Measurements from ENCODE around the gene ASTN2.
A peak's percentile ranks its signal among the peaks of the same experiment; 100 is the strongest.

The ASTN2 gene

DNA sequence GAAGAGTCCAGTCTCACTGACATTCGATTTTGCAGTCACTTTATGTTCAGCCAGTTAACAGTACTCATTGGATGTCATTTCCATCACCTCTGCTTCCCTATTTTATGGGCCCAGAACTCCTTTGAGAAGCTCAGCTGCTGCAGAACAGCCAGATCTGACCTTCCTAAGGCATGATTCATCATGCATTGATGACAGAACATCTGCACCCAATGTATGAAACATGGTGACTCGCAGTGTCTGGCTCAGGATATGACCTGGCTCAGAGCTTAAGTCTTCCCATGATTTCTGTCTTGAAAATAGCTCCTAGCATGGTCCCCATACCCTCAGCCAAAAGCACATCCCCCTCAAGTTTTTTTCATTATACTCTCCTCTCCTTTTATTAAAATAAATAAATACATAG lies 820.3 kb downstream of the ASTN2 start:
- peak in 1 of 3 donors; percentile 1 for DNase-seq (ENCODE audit: low read depth in 2 of 3, low spot score in 1 of 3)

DNA sequence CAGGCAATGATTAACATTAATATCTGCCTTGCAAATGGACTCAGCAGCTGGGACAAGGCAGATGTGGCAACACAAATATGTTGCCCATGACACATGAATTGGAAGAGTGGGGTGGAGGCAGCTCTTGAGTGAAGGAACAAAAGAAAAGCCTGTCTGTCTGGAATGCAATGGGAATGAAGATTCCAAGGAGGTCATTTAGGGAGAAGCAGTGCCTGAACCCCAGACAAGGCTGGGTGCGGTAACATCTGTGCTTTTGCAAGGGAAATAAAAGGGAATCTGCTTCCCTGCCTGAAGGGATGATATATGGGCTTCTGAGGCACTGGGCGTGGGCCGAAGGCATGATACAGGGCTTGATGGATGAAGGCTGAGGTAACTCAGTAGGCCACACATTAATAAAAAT lies 821.9 kb downstream of the ASTN2 start:
- no peak for DNase-seq (ENCODE audit: low read depth in 2 of 3, low spot score in 1 of 3)

DNA sequence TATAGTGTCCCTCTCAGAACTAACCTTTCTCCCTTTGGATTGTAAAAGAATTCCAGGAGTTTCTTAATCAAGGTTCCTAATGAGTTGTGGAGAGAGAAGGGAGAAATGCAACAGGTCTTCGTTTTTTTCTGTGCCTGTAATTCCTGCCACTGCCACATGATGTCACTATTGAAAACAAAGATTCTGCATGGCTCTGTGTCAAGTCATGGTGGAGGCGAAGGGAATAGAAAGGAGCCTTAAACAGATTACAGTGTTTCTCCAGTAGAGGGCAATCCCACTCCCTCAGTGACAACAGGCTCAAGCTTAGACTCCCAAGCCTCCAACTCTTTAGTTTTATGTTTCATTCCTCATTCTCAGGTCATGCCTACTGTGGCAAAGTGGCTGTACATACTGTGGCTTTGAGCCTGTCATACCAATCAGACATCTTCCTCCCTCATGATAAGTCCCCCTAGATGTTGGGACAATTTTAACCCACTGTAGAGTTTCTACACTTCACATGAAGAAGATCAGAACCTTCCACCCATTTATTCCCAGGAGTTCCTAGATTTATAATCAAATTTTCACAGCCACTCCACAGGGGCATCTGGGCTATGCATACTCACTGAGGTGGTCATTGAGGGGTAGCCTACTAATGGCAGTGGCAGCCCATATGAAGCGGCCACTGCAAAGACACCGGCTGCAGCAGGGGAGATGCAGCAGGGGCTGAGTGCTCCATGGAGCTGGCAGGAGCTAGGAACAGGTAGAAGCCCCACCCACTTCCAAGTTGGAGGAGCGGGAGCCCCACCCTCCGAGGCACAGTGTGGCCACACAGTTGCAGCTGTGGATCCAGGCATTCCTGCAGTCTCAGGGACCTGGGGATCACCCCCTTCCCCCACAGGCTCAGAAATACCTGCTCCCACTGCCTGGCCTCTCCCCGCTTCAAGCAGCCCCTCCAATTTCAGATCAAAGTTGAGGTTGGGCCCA lies 825.2 kb downstream of the ASTN2 start:
- peak in 1 of 3 donors; percentile 31 for DNase-seq (ENCODE audit: low read depth in 2 of 3, low spot score in 1 of 3)

DNA sequence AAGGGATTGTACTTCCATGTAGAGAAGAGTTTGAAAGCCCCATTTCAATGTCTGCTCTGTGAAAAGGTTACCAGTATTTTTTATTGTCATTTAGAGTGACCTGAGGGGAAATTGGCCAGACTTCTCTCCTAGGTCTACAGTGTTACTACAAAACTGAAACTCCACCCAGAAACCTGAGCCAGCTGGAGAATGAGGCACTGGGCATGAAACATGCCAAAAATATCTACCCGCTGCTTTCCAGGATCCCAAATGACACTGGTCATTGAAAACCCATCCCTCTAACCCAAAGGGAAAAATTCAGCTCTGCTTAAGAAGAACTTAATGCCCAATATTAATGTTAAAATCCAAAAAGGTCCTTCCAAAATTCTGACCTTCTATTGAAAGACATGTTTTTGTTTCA lies 826.9 kb downstream of the ASTN2 start:
- no peak for DNase-seq (ENCODE audit: low read depth in 2 of 3, low spot score in 1 of 3)

DNA sequence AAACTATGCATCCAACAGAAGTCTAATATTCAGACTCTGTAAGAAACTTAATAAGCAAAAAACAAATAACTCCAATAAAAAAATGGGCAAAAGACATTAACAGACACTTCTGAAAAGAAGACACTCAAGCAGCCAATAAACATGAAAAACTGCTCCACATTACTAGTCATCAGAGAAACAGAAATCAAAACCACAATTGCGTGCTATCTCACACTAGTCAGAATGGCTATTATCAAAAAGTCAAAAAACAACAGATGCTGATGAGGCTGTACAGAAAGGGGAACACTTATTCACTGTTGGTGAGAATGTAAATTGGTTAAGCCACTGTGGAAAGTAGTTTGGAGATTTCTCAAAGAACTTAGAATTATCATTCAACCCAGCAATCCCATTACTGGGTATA lies 829.0 kb downstream of the ASTN2 start:
- DNase-seq (ENCODE audit: low read depth in 2 of 3, low spot score in 1 of 3) = no peak

DNA sequence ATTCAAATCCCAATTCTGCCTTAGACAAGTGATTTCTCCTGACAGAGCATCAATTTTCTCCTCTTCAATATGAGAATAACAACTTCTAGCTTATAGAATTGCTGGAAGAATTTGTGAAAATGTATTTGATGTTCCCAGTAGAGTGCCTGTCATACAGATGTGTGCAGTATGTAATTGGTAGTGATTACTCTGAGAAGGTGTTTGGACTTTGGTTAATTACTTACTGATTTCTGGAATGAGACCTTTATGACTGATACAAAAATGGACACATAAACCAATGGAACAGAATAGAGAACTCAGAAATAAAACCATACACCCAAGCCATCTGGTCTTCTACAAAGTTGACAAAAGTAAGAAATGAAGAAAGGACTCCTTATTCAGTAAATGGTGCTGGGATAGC lies 829.7 kb downstream of the ASTN2 start:
- DNase-seq (ENCODE audit: low read depth in 2 of 3, low spot score in 1 of 3) = no peak

DNA sequence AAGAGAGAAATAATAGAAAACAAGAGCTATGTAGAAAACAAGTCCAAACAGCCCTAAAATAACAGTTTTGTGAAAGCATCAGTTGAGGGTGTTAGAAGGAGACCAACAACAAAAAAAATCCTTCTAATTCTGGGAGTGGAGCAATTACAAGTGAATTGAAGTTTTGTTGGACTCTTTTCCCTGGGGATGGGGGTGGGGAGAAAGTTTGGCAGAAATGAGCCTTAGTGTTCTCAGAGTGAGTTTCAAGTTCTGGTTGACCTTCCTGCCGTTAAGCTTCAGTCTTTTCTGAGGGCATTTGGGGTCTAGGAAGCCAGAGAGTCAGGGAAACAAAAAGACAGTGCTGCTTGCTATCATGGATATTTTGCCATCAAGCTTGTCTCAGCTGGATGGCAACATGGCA lies 834.0 kb downstream of the ASTN2 start:
- no peak for DNase-seq (ENCODE audit: low read depth in 2 of 3, low spot score in 1 of 3)

DNA sequence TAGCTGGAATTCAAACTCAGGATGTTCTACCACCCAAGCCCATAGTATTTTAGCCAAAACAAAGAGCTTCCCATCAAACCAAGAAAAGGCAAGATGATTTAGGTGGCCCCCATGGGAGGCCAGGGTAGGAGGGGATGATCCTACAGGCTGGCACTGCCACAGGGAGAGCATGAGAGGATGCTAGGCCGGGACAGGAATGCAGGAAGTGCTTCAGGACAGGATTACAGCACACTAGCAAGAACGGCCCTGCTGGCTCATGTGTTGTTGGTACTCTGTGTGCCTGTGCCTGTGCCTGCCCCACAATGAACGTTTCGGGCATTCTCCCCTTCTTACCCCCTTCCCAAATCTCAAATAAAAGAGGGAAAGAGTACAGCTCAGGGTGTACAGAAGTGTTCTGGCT lies 838.5 kb downstream of the ASTN2 start:
- DNase-seq (ENCODE audit: low read depth in 2 of 3, low spot score in 1 of 3) = no peak

DNA sequence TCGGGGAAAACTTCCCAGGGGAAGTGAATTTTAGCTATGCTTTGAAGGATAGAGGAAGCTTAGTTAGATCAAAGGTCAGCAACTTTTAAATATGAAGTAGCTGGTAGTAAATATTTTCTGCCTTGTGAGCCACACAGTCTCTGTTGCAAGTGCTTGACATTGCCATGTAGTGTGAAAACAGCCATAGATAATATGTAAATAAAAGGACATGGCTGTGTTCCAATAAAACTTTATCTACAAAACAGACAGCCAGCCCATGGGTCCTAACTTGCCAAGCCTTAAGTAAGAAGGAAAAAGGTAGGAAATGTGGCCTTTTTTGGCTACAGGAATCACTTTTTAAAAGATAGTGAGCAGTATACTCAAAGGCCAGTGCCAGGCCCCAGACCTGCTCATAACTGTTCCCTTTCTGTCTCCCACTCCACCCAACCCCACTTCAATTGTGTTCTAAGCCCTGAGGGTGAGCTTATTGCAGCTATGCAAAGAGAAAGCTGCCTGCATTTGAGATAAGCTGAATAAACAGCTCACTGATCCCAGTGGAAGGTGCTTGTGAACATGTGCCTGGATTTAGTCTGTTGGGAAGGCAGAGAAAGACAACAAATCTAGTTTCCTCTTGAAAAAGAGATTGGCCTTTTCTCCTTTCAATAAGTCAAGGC lies 840.7 kb downstream of the ASTN2 start:
- no peak for DNase-seq (ENCODE audit: low read depth in 2 of 3, low spot score in 1 of 3)

DNA sequence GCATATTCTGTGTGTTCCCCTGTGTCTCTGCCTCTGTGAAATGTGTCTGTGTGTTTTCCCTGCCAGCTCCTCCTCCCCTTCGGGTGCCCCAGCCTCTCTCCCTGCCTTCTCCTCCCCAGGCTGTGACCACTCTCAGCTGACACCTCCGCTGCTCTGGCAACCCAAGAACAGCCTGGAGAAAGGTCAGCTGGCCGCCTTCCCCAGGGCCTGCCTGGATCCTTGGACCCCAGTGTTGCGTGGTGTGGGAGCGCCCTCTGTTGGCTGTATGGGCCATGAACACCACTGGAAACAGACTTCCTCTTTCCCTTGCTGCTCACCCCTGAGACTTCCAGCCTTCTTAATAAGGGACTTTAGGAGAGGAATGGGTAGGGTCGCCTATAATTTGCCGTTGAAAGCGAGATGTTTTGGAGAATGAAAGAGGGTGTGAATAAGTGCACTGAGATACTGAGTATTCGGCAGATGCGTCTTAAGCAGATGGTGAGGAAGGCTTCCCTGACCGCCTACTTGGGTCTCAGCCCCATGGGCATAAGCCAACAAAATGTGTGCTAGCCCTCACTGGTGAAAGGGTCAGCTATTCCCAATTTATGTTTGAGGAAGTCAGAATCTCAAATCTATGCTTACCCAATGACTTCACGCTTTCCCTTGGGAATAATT lies 842.6 kb downstream of the ASTN2 start:
- peak; percentile 10 to 34 (median 23) for DNase-seq (ENCODE audit: low read depth in 2 of 3, low spot score in 1 of 3)

DNA sequence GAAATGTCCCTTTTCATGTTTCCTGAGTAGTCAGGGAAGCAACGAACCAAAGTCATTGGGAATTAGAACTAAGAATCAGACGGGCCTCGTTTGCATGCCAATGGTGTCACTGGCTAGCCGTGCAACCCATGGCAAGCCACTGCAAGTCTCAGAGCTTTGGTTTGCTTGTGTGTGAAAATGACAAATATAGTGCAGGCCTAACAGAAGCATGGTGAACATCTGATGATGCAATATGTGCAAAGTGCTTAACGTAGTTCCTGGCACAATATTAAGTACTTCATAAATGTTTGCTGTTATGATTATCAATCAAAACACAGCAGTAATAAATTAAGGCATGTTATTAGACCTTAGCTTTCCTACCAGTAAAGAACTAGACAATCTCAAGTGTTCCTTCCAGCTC lies 845.7 kb downstream of the ASTN2 start:
- no peak for DNase-seq (ENCODE audit: low read depth in 2 of 3, low spot score in 1 of 3)

DNA sequence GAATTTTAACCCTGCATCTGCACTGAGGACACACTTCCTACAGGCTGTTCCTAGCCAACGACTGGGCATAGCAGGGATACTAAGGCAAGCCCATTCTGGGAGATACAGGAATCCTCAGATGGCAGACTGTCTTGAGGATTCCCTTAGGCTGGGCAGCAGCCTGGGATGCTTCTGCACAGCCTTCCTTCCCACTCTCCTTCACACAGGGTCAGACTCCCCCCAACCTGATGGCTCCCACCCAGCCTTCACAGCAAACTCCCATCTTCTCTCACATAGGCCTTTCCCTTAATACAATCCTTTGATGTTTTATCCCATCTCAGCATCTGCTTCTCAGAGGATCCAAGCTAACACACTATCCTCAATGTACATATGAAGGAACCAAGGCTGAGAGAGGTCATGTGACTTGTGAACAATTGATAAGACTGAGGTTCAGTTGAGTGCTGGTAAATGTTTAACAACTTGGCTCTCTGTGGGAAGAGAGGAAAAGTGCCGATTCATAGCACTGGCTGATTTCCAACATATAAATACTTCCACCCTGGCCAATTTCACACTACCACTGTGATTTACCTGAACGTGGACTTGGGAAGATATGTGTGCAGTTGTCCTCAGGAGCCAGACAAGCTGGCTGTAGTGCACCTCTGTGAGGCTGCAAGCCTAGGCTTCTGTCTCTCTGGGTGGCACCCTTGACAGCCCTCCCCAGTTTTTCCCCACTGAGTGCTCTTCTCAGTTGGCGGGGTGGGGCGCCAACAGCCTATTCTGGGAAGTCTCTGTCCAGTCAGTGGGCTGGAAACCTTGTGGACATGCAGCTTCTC lies 848.0 kb downstream of the ASTN2 start:
- no peak for DNase-seq (ENCODE audit: low read depth in 2 of 3, low spot score in 1 of 3)

DNA sequence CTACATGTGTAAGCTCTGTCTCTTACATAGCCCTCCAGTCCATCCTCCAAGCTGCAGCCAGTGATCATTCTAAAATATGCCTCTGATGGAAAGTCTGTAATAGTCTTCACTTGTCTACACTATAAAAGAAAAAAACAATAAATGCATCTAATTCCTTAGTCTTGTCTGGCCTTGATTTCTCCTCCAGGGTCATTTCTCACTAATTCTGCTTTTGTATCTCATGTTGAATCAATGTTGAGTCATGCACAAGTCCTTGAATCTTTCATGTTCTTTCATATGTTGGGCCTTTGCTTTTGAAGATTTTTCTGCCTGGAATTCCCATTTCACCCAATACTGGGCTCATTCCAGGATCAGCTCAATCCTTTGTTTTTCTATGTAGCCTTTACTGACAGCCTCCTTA lies 848.9 kb downstream of the ASTN2 start:
- DNase-seq (ENCODE audit: low read depth in 2 of 3, low spot score in 1 of 3) = no peak

DNA sequence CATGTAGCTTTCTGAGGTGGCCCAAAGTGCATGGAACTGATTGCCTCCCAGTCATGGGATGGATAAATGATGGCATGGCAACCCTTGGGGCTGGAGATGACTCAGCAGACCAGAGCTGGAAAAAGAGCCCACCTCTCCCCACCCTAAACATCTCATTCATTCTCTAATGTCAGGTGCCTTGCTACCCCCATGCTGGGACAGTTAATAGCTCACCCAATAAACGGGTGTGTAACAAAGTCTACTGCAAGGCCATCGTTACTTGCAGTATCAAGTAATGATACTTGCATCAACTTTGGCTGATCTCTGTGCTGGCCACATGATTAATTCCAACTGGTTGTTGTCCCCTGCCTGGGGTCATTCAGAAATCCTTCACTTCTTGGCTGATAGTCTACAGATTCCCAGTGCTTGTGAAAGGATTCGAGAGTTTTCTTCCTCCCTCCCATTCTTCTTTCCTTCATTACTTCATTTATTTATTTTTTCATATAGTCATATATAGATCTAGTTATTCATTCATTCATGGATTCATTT lies 850.5 kb downstream of the ASTN2 start:
- no peak for DNase-seq (ENCODE audit: low read depth in 2 of 3, low spot score in 1 of 3)

DNA sequence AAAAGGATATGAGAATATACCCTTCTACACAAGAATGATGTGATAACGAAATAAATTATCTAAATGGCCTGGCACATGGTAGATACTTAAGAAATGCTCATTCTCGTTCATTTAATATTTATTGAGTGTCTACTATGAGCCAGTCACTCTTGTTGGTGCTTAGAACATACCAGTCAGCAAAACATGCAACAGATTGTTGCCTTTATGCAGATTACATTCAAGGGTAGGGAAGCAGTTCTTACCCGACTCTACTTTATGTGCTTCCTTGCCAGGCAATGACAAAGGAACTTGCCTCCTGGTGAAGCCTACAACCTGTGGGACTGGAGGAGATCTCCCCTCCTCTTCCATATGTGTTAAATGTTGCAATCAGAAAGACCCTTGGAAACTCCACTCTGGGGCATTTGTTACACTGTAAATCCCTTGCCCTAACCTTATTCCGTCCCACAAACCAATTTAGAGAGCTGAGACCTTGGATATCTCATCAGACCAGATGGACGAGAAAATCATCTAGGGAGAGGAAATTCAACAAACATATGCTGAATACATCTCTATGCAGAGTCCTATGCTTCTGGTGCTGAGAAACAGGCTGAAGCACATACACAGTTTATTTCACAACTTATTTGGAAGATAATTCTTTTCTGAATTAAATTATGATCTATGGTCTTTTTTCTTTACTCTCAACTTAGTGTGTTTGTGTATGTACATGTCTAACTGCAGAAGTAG lies 855.9 kb downstream of the ASTN2 start:
- no peak for DNase-seq (ENCODE audit: low read depth in 2 of 3, low spot score in 1 of 3)

DNA sequence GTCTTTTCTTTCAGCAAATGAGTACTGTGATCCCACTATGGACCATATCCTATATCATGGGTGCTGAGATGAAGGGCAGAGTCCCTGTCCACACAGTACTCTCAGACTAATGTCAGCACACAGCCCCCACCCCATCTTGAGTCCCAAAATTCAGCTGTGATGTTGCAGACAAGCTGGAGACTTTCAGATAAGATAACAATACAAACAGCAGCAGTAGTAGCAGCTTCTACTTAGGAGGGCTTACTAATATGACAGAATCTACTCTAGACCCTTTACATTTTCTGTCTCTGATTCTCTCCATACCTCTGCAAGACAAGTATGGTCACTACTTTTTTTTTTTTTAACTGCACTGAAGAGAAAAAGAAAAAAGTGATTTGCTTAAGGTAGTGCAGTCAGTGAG lies 856.8 kb downstream of the ASTN2 start:
- DNase-seq (ENCODE audit: low read depth in 2 of 3, low spot score in 1 of 3) = no peak

DNA sequence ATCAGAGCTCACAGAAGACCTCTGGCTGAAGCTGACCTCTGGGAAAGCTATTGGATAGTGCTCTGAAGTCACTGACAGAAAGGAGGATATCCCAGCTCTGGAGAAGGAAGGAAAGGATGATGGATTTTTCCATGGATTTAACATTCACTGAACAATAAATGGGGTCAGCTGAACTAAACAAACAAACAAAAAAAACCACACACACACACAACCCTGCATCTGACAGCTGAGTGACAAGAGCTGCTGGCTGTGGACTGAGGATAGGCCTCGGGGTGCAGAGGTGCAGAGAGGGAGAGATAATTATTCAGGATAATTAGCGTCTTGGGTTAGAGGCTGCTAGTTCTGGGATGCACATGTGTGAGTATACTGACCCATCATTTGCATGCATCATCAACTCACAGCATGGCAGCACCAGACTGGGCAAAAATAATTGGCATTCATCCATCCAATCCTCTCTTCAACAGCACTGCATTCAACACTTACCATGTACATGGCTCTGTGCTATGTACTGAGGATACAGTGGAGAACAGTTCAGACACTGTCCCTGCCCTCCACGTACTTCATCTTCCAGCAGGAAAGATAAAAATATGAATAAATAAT lies 859.2 kb downstream of the ASTN2 start:
- DNase-seq (ENCODE audit: low read depth in 2 of 3, low spot score in 1 of 3) = no peak

DNA sequence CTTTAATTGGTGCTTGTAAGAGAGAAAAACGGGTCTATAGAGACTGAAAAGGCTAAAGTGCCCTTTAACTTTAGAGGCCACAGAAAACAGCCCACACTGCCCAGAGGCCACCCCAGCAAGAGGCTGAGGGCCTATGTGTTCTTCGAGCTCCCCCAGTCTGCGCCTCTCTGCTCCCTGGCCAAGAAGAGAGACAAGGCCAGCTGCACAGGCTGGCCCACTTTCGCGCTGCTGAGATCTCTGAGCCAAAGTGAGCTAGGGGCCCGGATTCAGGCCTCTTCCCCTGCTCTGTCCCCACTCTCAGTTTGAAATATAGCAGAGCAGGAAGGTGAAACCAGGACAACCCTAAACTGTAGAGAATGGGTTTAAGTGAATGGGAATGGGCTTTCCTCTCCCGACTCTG lies 859.7 kb downstream of the ASTN2 start:
- no peak for DNase-seq (ENCODE audit: low read depth in 2 of 3, low spot score in 1 of 3)

DNA sequence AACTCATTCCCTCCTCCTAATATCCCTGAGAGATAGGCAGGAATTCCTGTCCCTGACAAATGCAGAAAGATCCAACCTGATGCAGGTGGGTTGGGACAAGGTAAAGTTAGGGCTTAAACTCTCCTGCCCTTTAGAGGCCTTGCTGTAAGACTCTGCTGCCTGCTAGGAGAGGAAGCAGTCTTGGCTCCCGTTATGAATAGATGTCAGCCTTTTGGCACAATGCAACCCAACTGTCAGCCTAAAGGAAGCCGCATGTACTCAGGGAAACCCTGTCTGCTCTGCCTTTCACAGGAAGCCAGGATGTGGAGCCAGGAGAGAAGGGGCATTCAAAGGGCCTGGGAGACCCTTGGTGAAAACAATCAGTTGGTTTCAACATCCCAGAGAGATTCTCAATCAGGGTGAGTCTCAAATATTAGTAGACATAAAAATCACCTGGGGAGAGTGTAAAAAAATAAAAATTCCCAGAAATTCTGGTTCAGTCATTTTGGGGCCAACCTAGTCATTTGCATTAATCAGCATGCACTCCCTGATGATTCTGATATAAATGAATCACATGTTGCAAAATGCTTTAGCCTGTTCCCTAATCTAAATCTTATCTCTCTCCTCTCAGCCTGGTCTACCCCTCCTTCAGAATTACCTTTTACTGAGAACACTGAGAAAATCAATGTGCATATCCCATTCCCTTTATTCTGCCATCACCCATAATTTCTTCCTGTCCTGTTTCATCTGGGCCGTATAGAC lies 864.0 kb downstream of the ASTN2 start:
- DNase-seq (ENCODE audit: low read depth in 2 of 3, low spot score in 1 of 3) = no peak
